Measurements from ENCODE around the gene ZNF638. TPM values are rescaled to one million over a fixed set of nuclear protein-coding genes. Genes with fewer than 3 reads are reported as not detected.

The ZNF638 gene
- total and polyA plus RNA-seq, 2 of the 4 experiments (the other 2 are of a cell fraction), result 46.4 to 129 TPM

DNA sequence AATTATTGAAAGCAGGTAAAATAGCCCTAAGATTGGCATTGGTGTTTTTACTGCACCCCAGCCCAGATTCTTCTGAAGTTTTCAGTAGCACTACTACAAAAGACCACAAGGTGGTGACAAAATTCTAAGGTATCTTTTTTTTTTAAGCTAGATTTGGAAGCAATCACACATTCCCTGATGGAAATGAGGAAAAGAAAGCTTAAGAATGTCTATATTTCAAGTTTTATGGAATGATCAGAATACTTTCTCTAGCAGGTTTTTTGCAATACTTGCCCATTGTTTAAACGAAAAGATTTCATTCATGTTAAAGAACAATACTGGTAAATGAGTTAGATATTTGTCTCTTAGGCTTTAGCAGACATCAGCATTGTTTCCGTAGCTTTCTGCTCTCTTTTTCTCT lies 32.1 kb upstream of the ZNF638 start:
- no TSS peak for BruUV-seq (replicated peaks)
- no peak overlapping the region for H2BK15ac ChIP-seq (ENCODE audit: low read depth, low read length)
- H3K9ac ChIP-seq (ENCODE audit: low read depth, low read length), result no peak overlapping the region
- no peaks in the 10 kb centered on the region for H3K9me3 ChIP-seq (ENCODE audit: control insufficient read depth, insufficient read depth, low read length)
- H3K23ac ChIP-seq (ENCODE audit: low read depth, low read length), result no peak overlapping the region
- no peaks in the 10 kb centered on the region for H3K4me1 ChIP-seq (ENCODE audit: control insufficient read depth, insufficient read depth, low read length)
- no peak overlapping the region for H2AK5ac ChIP-seq (ENCODE audit: low read depth, low read length)
- dilution Hi-C loops (cut with HindIII; ENCODE audit: low sequenced_read_pairs, unreplicated experiment) (no loop called here), in situ Hi-C loops (cut with MboI; ENCODE audit: low sequenced_read_pairs) (loop anchor here (5.0 kb wide), 1 partner anchor 213 kb away; no protein-coding TSS in a partner anchor), intact Hi-C loops (cut with micrococcal nuclease) (loop anchor here (1.0 kb wide), 1 partner anchor 211 kb away; no protein-coding TSS in a partner anchor)
- H3K4me3 ChIP-seq (ENCODE audit: insufficient read depth, low read depth, low read length), result no peak overlapping the region
- H2BK20ac ChIP-seq (ENCODE audit: low read depth, low read length), result no peak overlapping the region
- no peak overlapping the region for H3K56ac ChIP-seq (ENCODE audit: extremely low read depth, insufficient read depth, low read length)
- ChIA-PET POLR2A (ENCODE audit: unreplicated experiment) (interaction anchor here (0.6 to 1.3 kb wide), 2 partner anchors 211 to 1801 kb away, joined by 6 to 7 read pairs; no protein-coding TSS in a partner anchor), CTCF (interaction anchor here (0.6 to 3.3 kb wide), 15 partner anchors 9 to 219 kb away, joined by 3 to 69 read pairs (median 3); partner anchors contain the start of gene ZNF638)
- no peak overlapping the region for H3K14ac ChIP-seq (replicated peaks; ENCODE audit: low read depth, low read length)
- H3K27ac ChIP-seq (ENCODE audit: insufficient read depth, low read length), result no peak overlapping the region
- DNase-seq (peak; percentile 36), ATAC-seq (ENCODE audit: low read depth) (peak; percentile 42; the same call in 1 of the 2 replicates)
- H4K5ac ChIP-seq (ENCODE audit: low read depth, low read length), result no peak overlapping the region
- H4K91ac ChIP-seq (ENCODE audit: insufficient read depth, low read depth, low read length), result no peak overlapping the region
- H4K20me1 ChIP-seq (ENCODE audit: insufficient read depth, low read length), result no peaks in the 10 kb centered on the region
- no peak overlapping the region for H2BK5ac ChIP-seq (ENCODE audit: low read depth, low read length, poor library complexity, severe bottlenecking)
- no peak overlapping the region for H2AFZ ChIP-seq (replicated peaks; ENCODE audit: low read length, poor library complexity)
- H3K79me1 ChIP-seq (ENCODE audit: low read depth in 1 of 2, low read length in 2 of 2), result no peaks in the 10 kb centered on the region
- no peak overlapping the region for H2AK9ac ChIP-seq (replicated peaks; ENCODE audit: low read depth, low read length, poor library complexity)
- no peaks in the 10 kb centered on the region for H3K36me3 ChIP-seq (ENCODE audit: control insufficient read depth, insufficient read depth, low read length)
- no peak overlapping the region for H4K8ac ChIP-seq (ENCODE audit: low read depth in 2 of 2, low read length in 2 of 2)
- H3K4ac ChIP-seq (ENCODE audit: low read depth, low read length), result no peak overlapping the region
- TF ChIP-seq SMC3 (IDR thresholded peaks at IDR 0.05; ENCODE audit: low read depth, low read length) (peak; percentile 49), FOS (IDR thresholded peaks at IDR 0.05; ENCODE audit: low read depth, low read length) (no peak), MXI1 (IDR thresholded peaks at IDR 0.05; ENCODE audit: borderline replicate concordance, low read depth, low read length) (no peak), RAD21 (IDR thresholded peaks at IDR 0.05; ENCODE audit: low read length) (peak; percentile 70)
- TF ChIP-seq, protein P1, sequence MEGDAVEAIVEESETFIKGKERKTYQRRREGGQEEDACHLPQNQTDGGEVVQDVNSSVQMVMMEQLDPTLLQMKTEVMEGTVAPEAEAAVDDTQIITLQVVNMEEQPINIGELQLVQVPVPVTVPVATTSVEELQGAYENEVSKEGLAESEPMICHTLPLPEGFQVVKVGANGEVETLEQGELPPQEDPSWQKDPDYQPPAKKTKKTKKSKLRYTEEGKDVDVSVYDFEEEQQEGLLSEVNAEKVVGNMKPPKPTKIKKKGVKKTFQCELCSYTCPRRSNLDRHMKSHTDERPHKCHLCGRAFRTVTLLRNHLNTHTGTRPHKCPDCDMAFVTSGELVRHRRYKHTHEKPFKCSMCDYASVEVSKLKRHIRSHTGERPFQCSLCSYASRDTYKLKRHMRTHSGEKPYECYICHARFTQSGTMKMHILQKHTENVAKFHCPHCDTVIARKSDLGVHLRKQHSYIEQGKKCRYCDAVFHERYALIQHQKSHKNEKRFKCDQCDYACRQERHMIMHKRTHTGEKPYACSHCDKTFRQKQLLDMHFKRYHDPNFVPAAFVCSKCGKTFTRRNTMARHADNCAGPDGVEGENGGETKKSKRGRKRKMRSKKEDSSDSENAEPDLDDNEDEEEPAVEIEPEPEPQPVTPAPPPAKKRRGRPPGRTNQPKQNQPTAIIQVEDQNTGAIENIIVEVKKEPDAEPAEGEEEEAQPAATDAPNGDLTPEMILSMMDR (conservative IDR thresholded peaks at IDR 0.05; ENCODE audit: low read depth, low read length), result peak; percentile 68
- no peak overlapping the region for H3K18ac ChIP-seq (ENCODE audit: low read depth, low read length)
- no peak overlapping the region for H3K4me2 ChIP-seq (ENCODE audit: low read depth, low read length)
- peaks cover 1% of the 10 kb centered on the region for H3K27me3 ChIP-seq (ENCODE audit: control insufficient read depth, insufficient read depth, low read length)
- H2BK120ac ChIP-seq (ENCODE audit: low read depth, low read length), result no peak overlapping the region
- no peaks in the 10 kb centered on the region for H3K9me1 ChIP-seq (ENCODE audit: insufficient read depth, low read length)
- no CpG with 5 or more reads among the region's 2 CpGs for WGBS, 2 experiments (ENCODE audit: extremely low coverage in 2 of 2, insufficient read length in 1 of 2)

All from IMR-90 (cell line).